ENCODE measurements around the gene MRPL48.

MRPL48 gene

GRCh38 chr11:73893041-73893440, 105.4 kb downstream of the MRPL48 start:
- DNase-seq (ENCODE audit: low spot score) = no peak

DNA sequence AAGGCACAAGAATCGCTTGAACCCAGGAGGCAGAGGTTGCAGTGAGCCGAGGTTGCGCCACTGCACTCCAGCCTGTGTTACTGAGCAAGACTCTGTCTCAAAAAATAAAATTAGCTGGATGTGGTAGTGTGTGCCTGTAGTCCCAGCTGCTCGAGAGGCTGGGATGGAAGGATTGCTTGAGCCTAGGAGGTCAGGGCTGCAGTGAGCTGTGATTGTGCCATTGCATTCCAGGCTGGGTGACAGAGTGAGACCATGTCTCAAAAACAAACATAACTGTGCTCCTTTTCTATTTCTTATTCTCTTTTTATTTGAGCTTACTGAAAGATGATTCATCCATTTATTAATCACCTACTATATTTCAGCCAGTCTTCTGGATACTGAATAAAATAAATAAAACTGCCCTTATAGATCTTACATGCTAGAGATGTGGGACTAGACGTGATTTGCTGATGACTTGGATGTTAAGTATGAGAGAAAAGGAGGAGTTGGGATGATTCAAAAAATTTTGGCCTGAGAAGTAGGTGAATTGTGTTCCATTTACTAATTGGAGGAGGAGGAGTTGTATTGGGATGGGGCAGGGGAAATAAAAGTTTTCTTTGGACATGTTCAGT, 107.2 kb downstream of the MRPL48 start:
- no peak for DNase-seq (ENCODE audit: low spot score)

DNA sequence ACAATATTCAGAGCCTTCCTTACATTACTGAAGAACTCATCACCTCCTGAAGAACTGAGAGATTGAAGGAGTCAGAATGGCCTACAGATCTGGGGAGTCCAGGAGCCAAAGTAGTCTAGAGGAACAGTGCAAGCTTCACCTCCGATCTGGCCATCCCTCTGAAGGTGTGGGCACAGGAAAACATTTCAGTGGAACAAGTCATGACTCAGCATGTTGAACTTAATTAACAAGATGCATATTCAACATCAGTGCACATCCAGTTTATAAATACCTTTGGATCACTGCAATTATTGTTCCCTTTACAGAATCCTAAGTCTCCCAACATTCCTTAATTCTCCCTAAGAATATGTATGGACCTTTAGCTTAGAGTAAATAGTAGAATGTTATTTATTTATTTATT, 114.6 kb downstream of the MRPL48 start:
- DNase-seq (ENCODE audit: low spot score) = no peak

- no peak for DNase-seq (ENCODE audit: low spot score)
Measured at GRCh38 chr11:73907191-73907590, 119.5 kb downstream of the MRPL48 start.

GRCh38 chr11:73912026-73912425, 124.4 kb downstream of the MRPL48 start:
- DNase-seq (ENCODE audit: low spot score) = no peak

GRCh38 chr11:73913472-73913871, 125.8 kb downstream of the MRPL48 start:
- DNase-seq (ENCODE audit: low spot score) = no peak

DNA sequence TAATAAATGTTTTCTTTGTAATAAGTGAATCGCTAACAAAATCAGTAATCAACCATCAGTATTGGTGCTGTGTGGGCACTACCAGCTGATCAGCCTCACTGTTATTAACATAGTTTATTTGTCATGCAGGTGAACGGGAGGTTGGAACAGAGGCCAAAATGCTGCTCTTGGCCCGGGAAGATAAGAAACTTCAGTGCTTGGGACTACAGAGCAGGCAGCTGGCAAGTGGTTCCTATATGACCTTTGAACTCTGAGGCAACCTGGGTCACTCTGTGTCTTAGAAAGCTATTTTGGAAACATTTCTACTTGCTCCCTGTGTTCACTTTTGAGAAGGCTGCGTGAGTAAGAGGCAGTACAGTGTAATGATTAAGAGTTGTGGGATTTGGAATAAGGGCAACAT, 126.6 kb downstream of the MRPL48 start:
- no peak for DNase-seq (ENCODE audit: low spot score)

Measured in putamen (tissue), 1 donor.